ENCODE data around the gene C1QA. TPM values are rescaled to one million over a fixed set of nuclear protein-coding genes. Genes with fewer than 3 reads are reported as not detected.
A peak's percentile ranks its signal among the peaks of the same experiment; 100 is the strongest.

The C1QA gene
- total RNA-seq, 4 donors from 2014 or later = 7.2 to 24.3 (median 16.4) TPM

GRCh38 chr1:22638476-22639234 lies 2.2 kb downstream of the C1QA start:
- TF ChIP-seq POLR2A (IDR thresholded peaks at IDR 0.05) (no peak), POLR2AphosphoS5 (IDR thresholded peaks at IDR 0.05) (no peak), CTCF (IDR thresholded peaks at IDR 0.05) (no peak)
- peaks cover 5% of the 10 kb centered on the region for H3K4me1 ChIP-seq
- no peak overlapping the region for H3K27ac ChIP-seq
- DNase-seq (ENCODE audit: low spot score in 2 of 2) = no peak
- H3K36me3 ChIP-seq = no peaks in the 10 kb centered on the region
- H3K27me3 ChIP-seq = peaks cover 38% of the 10 kb centered on the region
- 69% methylated on average over 4 of the region's 23 CpGs for WGBS
- H3K9me3 ChIP-seq = no peaks in the 10 kb centered on the region
- H3K4me3 ChIP-seq = peak overlapping the region; percentile 28

GRCh38 chr1:22639286-22639685 lies 2.9 kb downstream of the C1QA start:
- Histone ChIP-seq H3K27ac (no peak overlapping the region), H3K27me3 (peaks cover 41% of the 10 kb centered on the region), H3K9me3 (no peaks in the 10 kb centered on the region), H3K36me3 (no peaks in the 10 kb centered on the region), H3K4me1 (peaks cover 5% of the 10 kb centered on the region), H3K4me3 (peak overlapping the region; percentile 28)
- 33% methylated on average over 8 of the region's 8 CpGs for WGBS
- TF ChIP-seq POLR2A (IDR thresholded peaks at IDR 0.05) = no peak
- TF ChIP-seq CTCF (IDR thresholded peaks at IDR 0.05) = no peak
- TF ChIP-seq EP300 (IDR thresholded peaks at IDR 0.05) = no peak
- TF ChIP-seq POLR2AphosphoS5 (IDR thresholded peaks at IDR 0.05) = no peak
- no peak for DNase-seq (ENCODE audit: low spot score in 2 of 2)

- Histone ChIP-seq H3K4me3 (no peak overlapping the region), H3K36me3 (no peaks in the 10 kb centered on the region), H3K4me1 (peaks cover 5% of the 10 kb centered on the region), H3K9me3 (no peaks in the 10 kb centered on the region), H3K27me3 (peaks cover 31% of the 10 kb centered on the region), H3K27ac (no peak overlapping the region)
- no peak for DNase-seq (ENCODE audit: low spot score in 2 of 2)
- WGBS = 66% methylated on average over 7 of the region's 8 CpGs
- TF ChIP-seq POLR2A (IDR thresholded peaks at IDR 0.05) (no peak), EP300 (IDR thresholded peaks at IDR 0.05) (no peak), POLR2AphosphoS5 (IDR thresholded peaks at IDR 0.05) (no peak), CTCF (IDR thresholded peaks at IDR 0.05) (no peak)
These were observed 4.8 kb downstream of the C1QA start for GRCh38 chr1:22641247-22641646.

GRCh38 chr1:22641906-22642636 lies 5.6 kb downstream of the C1QA start:
- peaks cover 31% of the 10 kb centered on the region for H3K27me3 ChIP-seq
- peaks cover 5% of the 10 kb centered on the region for H3K4me1 ChIP-seq
- no peaks in the 10 kb centered on the region for H3K9me3 ChIP-seq
- no peak overlapping the region for H3K4me3 ChIP-seq
- WGBS = 17% methylated on average over 6 of the region's 18 CpGs
- TF ChIP-seq POLR2AphosphoS5 (IDR thresholded peaks at IDR 0.05) (no peak), POLR2A (IDR thresholded peaks at IDR 0.05) (no peak), CTCF (IDR thresholded peaks at IDR 0.05) (peak; percentile 81 to 90)
- H3K27ac ChIP-seq = no peak overlapping the region
- DNase-seq (ENCODE audit: low spot score in 2 of 2) = peak; percentile 83 to 91
- H3K36me3 ChIP-seq = no peaks in the 10 kb centered on the region

GRCh38 chr1:22643381-22643780 lies 7.0 kb downstream of the C1QA start, which contains the start of gene C1QC:
TSS of gene C1QC (plus strand) at chr1:22643633. CDS start at chr1:22644024, 391 bp downstream.
- 59% methylated on average over 5 of the region's 8 CpGs for WGBS
- no peaks in the 10 kb centered on the region for H3K9me3 ChIP-seq
- H3K27ac ChIP-seq = peak within 1 kb of the TSS; percentile 39
- peak within 1 kb of the TSS; percentile 34 for H3K4me3 ChIP-seq
- peaks cover 23% of the 10 kb centered on the region for H3K27me3 ChIP-seq
- no peaks in the 10 kb centered on the region for H3K36me3 ChIP-seq
- DNase-seq (ENCODE audit: low spot score in 2 of 2) = no peak
- TF ChIP-seq POLR2AphosphoS5 (IDR thresholded peaks at IDR 0.05) (no peak), EP300 (IDR thresholded peaks at IDR 0.05) (no peak), POLR2A (IDR thresholded peaks at IDR 0.05) (no peak), CTCF (IDR thresholded peaks at IDR 0.05) (no peak)
- peaks cover 5% of the 10 kb centered on the region for H3K4me1 ChIP-seq
